ENCODE results near the gene SHOC2. TPM values are rescaled to one million over a fixed set of nuclear protein-coding genes. Genes with fewer than 3 reads are reported as not detected.

The SHOC2 gene
- total RNA-seq, 1 donor from 2014 or later = 40.4 TPM

DNA sequence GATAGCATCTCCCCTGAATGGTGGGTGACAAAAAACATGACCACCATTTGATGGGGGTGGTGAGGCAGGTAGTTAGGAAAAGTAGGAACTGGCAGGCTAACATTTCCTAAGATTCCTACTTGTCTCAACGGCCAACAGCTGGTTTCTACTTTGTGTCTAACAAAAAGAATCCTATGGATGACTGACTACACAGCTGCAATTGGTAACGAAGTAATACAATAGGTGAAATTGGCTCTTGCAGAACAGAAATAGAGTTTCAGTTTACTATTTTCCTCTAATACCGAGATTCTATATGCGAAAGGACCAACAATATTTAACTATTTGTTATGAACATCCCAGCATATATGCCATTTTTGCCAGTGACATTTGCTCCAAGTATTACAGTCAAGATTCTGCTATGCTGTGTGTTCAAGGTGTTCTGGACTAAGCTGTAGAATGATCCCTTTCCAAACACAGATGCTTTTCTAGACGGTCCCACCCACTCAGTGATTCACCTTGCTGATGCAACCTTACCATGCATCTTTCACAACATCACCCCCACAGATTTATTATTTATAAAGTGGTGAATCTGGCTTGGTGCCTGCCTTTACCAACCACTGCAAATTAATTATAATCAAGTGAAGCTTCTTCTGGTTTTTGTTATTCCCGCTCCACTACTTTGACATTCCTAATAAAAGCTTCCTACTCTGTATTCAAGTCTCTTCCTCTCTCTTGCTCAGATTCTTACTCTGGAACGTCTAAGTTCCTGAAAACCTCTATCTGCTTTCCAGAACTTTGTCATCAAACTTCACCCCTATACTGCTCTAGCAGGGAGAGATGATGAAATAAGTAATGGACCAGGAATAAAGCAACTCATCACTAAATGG is 17.2 kb upstream of the SHOC2 start:
- Mint-ChIP-seq H3K4me3 (no peak overlapping the region), H3K9me3 (no peaks in the 10 kb centered on the region), H3K4me1 (no peaks in the 10 kb centered on the region), H3K27ac (no peak overlapping the region), H3K27me3 (ENCODE audit: low read depth) (no peaks in the 10 kb centered on the region), H3K36me3 (peaks cover 33% of the 10 kb centered on the region)
- DNase-seq (ENCODE audit: low spot score in 2 of 2, unreplicated experiment in 2 of 2) = no peak
- TF ChIP-seq, protein P1, sequence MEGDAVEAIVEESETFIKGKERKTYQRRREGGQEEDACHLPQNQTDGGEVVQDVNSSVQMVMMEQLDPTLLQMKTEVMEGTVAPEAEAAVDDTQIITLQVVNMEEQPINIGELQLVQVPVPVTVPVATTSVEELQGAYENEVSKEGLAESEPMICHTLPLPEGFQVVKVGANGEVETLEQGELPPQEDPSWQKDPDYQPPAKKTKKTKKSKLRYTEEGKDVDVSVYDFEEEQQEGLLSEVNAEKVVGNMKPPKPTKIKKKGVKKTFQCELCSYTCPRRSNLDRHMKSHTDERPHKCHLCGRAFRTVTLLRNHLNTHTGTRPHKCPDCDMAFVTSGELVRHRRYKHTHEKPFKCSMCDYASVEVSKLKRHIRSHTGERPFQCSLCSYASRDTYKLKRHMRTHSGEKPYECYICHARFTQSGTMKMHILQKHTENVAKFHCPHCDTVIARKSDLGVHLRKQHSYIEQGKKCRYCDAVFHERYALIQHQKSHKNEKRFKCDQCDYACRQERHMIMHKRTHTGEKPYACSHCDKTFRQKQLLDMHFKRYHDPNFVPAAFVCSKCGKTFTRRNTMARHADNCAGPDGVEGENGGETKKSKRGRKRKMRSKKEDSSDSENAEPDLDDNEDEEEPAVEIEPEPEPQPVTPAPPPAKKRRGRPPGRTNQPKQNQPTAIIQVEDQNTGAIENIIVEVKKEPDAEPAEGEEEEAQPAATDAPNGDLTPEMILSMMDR (IDR thresholded peaks at IDR 0.05; ENCODE audit: unreplicated experiment) = no peak

DNA sequence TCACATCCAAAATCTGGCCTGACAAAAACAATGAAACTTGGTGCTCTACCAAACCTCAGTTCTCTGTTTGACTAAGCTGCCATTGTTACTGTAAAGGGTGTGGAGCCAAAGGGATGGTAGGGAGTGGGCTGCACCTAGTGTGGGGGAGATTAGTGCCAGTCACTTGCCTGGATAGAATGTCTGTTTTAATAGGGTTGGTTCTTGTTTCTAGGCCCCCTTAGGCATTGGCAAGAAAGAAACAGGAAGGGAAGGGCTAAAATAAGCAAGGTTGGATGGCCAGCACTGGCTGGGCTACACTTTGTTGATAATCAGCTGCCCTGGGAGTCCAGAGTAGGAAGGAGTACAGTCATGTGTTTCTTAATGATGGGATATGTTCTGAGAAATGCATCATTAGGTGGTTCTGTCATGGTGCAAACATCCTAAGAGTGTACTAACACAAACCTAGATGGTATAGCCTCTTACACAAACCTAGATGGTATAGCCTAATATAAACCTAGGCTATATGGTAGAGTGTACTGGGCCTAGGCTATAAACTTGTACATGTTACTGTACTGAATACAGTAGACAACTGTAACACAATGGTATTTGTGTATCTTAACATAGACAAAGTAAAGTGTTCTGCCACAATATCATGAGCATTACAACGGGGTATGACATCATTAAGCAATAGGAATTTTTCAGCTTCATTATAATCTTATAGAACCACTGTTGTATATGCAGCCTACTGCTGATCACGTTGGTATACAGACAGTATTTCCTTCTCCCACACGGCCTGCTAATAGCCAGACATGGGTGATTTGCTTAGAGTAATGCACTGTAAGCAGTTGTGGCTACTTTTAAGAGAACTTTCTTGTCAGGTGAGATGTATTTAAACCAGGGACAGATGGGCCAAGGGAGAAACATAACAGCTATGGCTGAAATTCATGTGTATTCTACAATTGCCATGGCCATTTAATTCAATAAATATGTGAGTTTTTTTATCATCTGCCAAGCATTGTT is 15.8 kb upstream of the SHOC2 start:
- Mint-ChIP-seq H3K27ac (no peak overlapping the region), H3K4me1 (peaks cover 4% of the 10 kb centered on the region), H3K27me3 (ENCODE audit: low read depth) (no peaks in the 10 kb centered on the region), H3K9me3 (no peaks in the 10 kb centered on the region), H3K36me3 (peaks cover 30% of the 10 kb centered on the region), H3K4me3 (no peak overlapping the region)
- TF ChIP-seq, protein P1 (IDR thresholded peaks at IDR 0.05; ENCODE audit: unreplicated experiment) = no peak
- DNase-seq (ENCODE audit: low spot score in 2 of 2, unreplicated experiment in 2 of 2) = no peak

DNA sequence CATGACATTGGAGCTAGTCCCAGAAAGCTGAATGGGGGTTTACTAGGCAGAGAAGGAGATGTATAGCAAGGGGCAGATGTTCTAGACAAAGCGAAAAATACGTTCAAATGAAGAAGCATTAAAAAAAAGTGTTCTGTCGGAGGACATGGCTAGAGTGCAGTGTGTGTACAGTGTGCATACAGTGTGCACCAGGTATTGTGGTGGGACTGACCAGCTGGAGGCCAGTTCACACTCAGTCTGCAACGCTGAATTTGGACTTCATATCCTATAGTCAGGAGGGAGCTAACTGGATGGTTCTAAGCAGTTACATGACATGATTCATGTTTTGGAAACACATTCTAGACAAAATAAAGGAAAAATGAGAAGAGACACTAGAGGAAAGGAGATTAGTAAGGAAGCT is 9.3 kb upstream of the SHOC2 start:
- DNase-seq (ENCODE audit: low spot score in 2 of 2, unreplicated experiment in 2 of 2) = no peak
- no peaks in the 10 kb centered on the region for H3K9me3 Mint-ChIP-seq
- no peak overlapping the region for H3K27ac Mint-ChIP-seq
- TF ChIP-seq, protein P1 (IDR thresholded peaks at IDR 0.05; ENCODE audit: unreplicated experiment) = no peak
- no peak overlapping the region for H3K4me3 Mint-ChIP-seq
- H3K27me3 Mint-ChIP-seq (ENCODE audit: low read depth) = no peaks in the 10 kb centered on the region
- H3K36me3 Mint-ChIP-seq = peaks cover 3% of the 10 kb centered on the region
- H3K4me1 Mint-ChIP-seq = peaks cover 9% of the 10 kb centered on the region

DNA sequence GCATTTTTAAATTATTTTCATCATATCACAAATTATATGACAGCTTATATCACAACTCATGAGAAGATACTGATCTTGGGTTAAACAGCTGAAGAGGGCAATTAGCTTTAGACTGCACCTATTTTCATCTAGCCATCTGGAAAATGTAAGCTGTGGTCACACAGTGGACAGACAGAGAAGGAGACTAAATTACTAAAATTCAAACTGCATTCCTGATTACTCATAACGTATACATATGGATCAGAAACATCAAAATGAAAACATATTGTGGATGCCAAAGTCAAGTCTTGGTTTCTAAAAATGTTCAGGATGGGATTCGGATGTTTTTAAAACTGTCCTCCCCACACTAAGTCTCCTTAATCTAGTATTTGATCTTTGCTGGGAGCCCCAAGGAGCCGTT is 7.0 kb upstream of the SHOC2 start:
- Mint-ChIP-seq H3K4me1 (peaks cover 21% of the 10 kb centered on the region), H3K27me3 (ENCODE audit: low read depth) (no peaks in the 10 kb centered on the region), H3K27ac (no peak overlapping the region), H3K9me3 (no peaks in the 10 kb centered on the region), H3K4me3 (no peak overlapping the region), H3K36me3 (peaks cover 1% of the 10 kb centered on the region)
- no peak for DNase-seq (ENCODE audit: low spot score in 2 of 2, unreplicated experiment in 2 of 2)
- TF ChIP-seq, protein P1 (IDR thresholded peaks at IDR 0.05; ENCODE audit: unreplicated experiment) = no peak

DNA sequence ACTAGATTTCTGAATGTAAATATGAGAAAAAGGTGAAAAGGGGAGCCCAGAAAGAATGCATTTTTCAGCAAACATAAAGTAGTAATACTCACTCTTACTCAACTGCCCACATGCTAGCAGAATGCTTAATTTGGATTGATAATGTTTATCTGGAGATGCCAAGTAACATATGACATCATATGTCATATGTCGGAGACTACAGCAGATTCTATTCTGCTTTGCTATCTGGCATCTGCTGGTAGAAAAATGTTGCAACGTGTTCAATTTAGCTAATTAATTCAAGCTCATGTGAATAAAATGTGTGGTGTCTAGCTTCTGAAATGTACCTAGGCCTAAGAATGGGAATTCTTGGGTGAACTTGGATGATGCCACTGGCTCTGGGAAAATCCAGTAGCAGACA is 5.0 kb upstream of the SHOC2 start:
- no peak overlapping the region for H3K27ac Mint-ChIP-seq
- DNase-seq (ENCODE audit: low spot score in 2 of 2, unreplicated experiment in 2 of 2) = no peak
- peaks cover 1% of the 10 kb centered on the region for H3K36me3 Mint-ChIP-seq
- peaks cover 23% of the 10 kb centered on the region for H3K4me1 Mint-ChIP-seq
- no peak overlapping the region for H3K4me3 Mint-ChIP-seq
- TF ChIP-seq, protein P1 (IDR thresholded peaks at IDR 0.05; ENCODE audit: unreplicated experiment) = no peak
- H3K27me3 Mint-ChIP-seq (ENCODE audit: low read depth) = no peaks in the 10 kb centered on the region
- no peaks in the 10 kb centered on the region for H3K9me3 Mint-ChIP-seq
